ENCODE measurements around the gene FAM107B. TPM values are rescaled to one million over a fixed set of nuclear protein-coding genes. Genes with fewer than 3 reads are reported as not detected.

FAM107B gene
- total and polyA plus RNA-seq, 12 donors = 16.0 to 81.7 (median 50.5) TPM

GRCh38 chr10:14573666-14574261 is 200.9 kb downstream of the FAM107B start:
- Histone ChIP-seq H3K27me3 (no peaks in the 10 kb centered on the region), H3K27ac (no peak overlapping the region)
- intact Hi-C loops (cut with DNase I) = no loop called here

DNA sequence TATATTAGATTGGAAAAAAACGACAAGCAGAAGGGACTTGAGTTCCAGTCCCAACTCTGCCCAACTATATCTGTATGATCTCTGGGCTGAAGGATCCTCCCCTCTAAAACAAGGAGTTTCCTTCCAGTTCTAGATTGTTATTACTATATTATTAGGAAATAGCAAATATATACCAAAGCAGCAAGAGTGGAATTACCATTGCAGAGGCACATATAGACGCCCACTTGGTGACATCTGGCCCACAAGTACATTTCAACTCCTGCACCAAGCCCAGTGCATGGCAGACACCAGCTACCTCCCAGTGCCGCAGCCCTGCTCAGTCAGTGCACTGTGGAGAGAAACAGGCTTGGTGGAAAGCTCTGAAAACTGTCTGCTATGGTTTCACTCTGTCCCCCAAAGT is 201.9 kb downstream of the FAM107B start:
- Histone ChIP-seq H3K27ac (peak overlapping the region in 1 of 5 donors; percentile 24), H3K4me3 (no peak overlapping the region), H3K9me3 (replicated peaks in 1 of 3) (no peaks in the 10 kb centered on the region), H3K27me3 (no peaks in the 10 kb centered on the region), H3K4me1 (replicated peaks in 1 of 2) (peaks cover 9 to 22% of the 10 kb centered on the region in 2 donors), H3K36me3 (replicated peaks in 1 of 2) (no peaks in the 10 kb centered on the region)
- intact Hi-C loops (cut with DNase I) = no loop called here
- TF ChIP-seq POLR2A (IDR thresholded peaks at IDR 0.05) (no peak), CTCF (IDR thresholded peaks at IDR 0.05) (no peak)
- WGBS, 4 donors = 90 to 98% (median 92%) methylated on average over 3 of the region's 3 CpGs
- DNase-seq = no peak

More at GRCh38 chr10:14573666-14574261, 200.9 kb downstream of the FAM107B start:
- no peak overlapping the region for H3K4me3 ChIP-seq
- no peaks in the 10 kb centered on the region for H3K9me3 ChIP-seq (replicated peaks in 1 of 3)
- no peak for TF ChIP-seq CTCF (IDR thresholded peaks at IDR 0.05)
- no peak for TF ChIP-seq POLR2A (IDR thresholded peaks at IDR 0.05)
- peaks cover 14 to 29% of the 10 kb centered on the region in 2 donors for H3K4me1 ChIP-seq (replicated peaks in 1 of 2)
- WGBS, 4 donors = 9 to 29% (median 25%) methylated on average over 1 of the region's 1 CpG
- H3K36me3 ChIP-seq (replicated peaks in 1 of 2) = no peaks in the 10 kb centered on the region
- DNase-seq = no peak

- WGBS, 4 donors = 55 to 64% (median 59%) methylated on average over 10 of the region's 10 CpGs
Measured at GRCh38 chr10:14571866-14572507, 202.7 kb downstream of the FAM107B start.

More at GRCh38 chr10:14571866-14572507, 202.7 kb downstream of the FAM107B start:
- intact Hi-C loops (cut with DNase I) = no loop called here
- DNase-seq = peak in 4 of 7 donors; percentile 42 to 47 (median 43)
- H3K27ac ChIP-seq = peak overlapping the region in 3 of 5 donors; percentile 48 to 56 (median 54)
- H3K27me3 ChIP-seq = no peaks in the 10 kb centered on the region
- H3K9me3 ChIP-seq (replicated peaks in 1 of 3) = no peaks in the 10 kb centered on the region
- H3K4me1 ChIP-seq (replicated peaks in 1 of 2) = peaks cover 7 to 22% of the 10 kb centered on the region in 2 donors
- no peak for TF ChIP-seq POLR2A (IDR thresholded peaks at IDR 0.05)
- no peak for TF ChIP-seq CTCF (IDR thresholded peaks at IDR 0.05)
- no peaks in the 10 kb centered on the region for H3K36me3 ChIP-seq (replicated peaks in 1 of 2)
- no peak overlapping the region for H3K4me3 ChIP-seq

Data from adrenal gland (tissue), 12 donors.